ENCODE results near the gene SERPINB8.

- TF ChIP-seq CTCF (IDR thresholded peaks at IDR 0.05): no peak
- no peak for TF ChIP-seq POLR2A (IDR thresholded peaks at IDR 0.05)
- TF ChIP-seq POLR2AphosphoS5 (IDR thresholded peaks at IDR 0.05): no peak
Observed at GRCh38 chr18:63960891-63961290, 9.0 kb upstream of the SERPINB8 start.
